ENCODE results near the gene MUC6. TPM values are rescaled to one million over a fixed set of nuclear protein-coding genes. Genes with fewer than 3 reads are reported as not detected.

Gene MUC6
- total RNA-seq, 1 experiment from 2014 or later, result not detected

DNA sequence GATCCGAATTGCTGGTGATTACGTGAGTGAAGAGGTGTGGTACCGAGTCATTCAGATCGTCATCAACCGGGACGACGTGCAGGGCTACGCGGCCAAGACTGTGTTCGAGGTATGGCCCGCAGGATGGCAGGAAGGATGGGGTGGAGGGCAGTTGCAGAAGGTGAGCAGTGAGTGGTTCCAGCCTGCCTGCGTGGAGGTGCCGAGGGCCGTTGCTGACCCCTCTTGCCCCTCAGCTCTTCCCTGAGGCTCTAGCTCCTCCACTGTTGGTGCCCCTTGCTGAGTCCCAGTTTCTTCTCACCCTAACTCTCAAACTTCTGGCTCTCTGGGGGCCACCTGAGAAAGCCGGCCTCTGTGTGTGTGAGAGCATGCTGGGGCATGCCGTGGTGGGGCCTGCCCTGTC, 43.9 kb downstream of the MUC6 start:
- H3K23me2 ChIP-seq (ENCODE audit: insufficient read length, low read depth, low read length, poor library complexity, severe bottlenecking), result no peaks in the 10 kb centered on the region
- H3K4me1 ChIP-seq (ENCODE audit: insufficient read depth, low read length), result no peaks in the 10 kb centered on the region
- H3K79me1 ChIP-seq (ENCODE audit: insufficient read depth, low read depth, low read length, poor library complexity, severe bottlenecking), result no peaks in the 10 kb centered on the region
- H2BK5ac ChIP-seq (ENCODE audit: insufficient read length, low read length), result no peak overlapping the region
- no peak for TF ChIP-seq CTCF (conservative IDR thresholded peaks at IDR 0.05)
- H3K27me3 Mint-ChIP-seq (ENCODE audit: low read depth), result no peaks in the 10 kb centered on the region; the same call in 1 of the 2 replicates
- no peaks in the 10 kb centered on the region for H3K27me3 ChIP-seq (ENCODE audit: insufficient read depth, low read length)
- no peak overlapping the region for H3K27ac ChIP-seq (ENCODE audit: insufficient read length, low read depth, low read length)
- H3K4me2 ChIP-seq (ENCODE audit: insufficient read depth, insufficient read length, low read length), result no peak overlapping the region
- H3K18ac ChIP-seq (ENCODE audit: insufficient read length, low read depth, low read length), result no peak overlapping the region
- H3K36me3 Mint-ChIP-seq (ENCODE audit: insufficient read depth in 1 of 3, low read depth in 3 of 3), result peaks cover 29 to 72% (median 59%) of the 10 kb centered on the region in 3 experiments
- H4K8ac ChIP-seq (replicated peaks; ENCODE audit: insufficient read length, low read depth, low read length), result no peak overlapping the region
- no peak overlapping the region for H3K9ac ChIP-seq (ENCODE audit: extremely low read depth, insufficient read length, low read length)
- no peaks in the 10 kb centered on the region for H3K9me3 ChIP-seq (ENCODE audit: control insufficient read depth, low read depth, low read length)
- no peak for DNase-seq
- no peak overlapping the region for H2BK20ac ChIP-seq (ENCODE audit: low read depth, low read length, poor library complexity, severe bottlenecking)
- no peaks in the 10 kb centered on the region for H4K20me1 ChIP-seq (ENCODE audit: control insufficient read depth, insufficient read depth, insufficient read length)
- H3K14ac ChIP-seq (ENCODE audit: insufficient read depth, low read length), result no peak overlapping the region
- H3K9me3 Mint-ChIP-seq, result peaks cover 0 to 6% of the 10 kb centered on the region in 2 experiments; a peak in 2 of 5 replicates
- no CpG with 5 or more reads among the region's 16 CpGs for WGBS (ENCODE audit: extremely low coverage, insufficient read length, low lambda C conversion rate)
- no peak overlapping the region for H4K91ac ChIP-seq (ENCODE audit: insufficient read length, low read depth, low read length)
- no peak overlapping the region for H3K23ac ChIP-seq (ENCODE audit: insufficient read length, low read depth, low read length)
- H3K4me1 Mint-ChIP-seq, result peaks cover 3% of the 10 kb centered on the region in 2 experiments; a peak in 2 of 4 replicates
- H2AFZ ChIP-seq (ENCODE audit: low read length), result no peak overlapping the region
- no peaks in the 10 kb centered on the region for H3K79me2 ChIP-seq (ENCODE audit: insufficient read depth, low read length)
- no peak overlapping the region for H3K56ac ChIP-seq (ENCODE audit: insufficient read length, low read depth, low read length)
- H3K4me3 Mint-ChIP-seq, result no peak overlapping the region
- no peak overlapping the region for H2BK12ac ChIP-seq (ENCODE audit: insufficient read length, low read depth, low read length)
- H3K4ac ChIP-seq (ENCODE audit: low read depth, low read length), result no peak overlapping the region
- H3K27ac Mint-ChIP-seq, result peak overlapping the region; percentile 62 to 76 (median 69); a peak in 4 of 7 replicates
- H4K5ac ChIP-seq (ENCODE audit: insufficient read length, low read depth, low read length), result no peak overlapping the region
- no peak overlapping the region for H3T11ph ChIP-seq (ENCODE audit: low read length)
- no peak overlapping the region for H2AK5ac ChIP-seq (ENCODE audit: insufficient read length, low read length)
- no peak overlapping the region for H2BK120ac ChIP-seq (ENCODE audit: low read depth, low read length, poor library complexity, severe bottlenecking)
- H2BK15ac ChIP-seq (ENCODE audit: low read depth, low read length), result no peak overlapping the region

All from H9 (cell line).